Naive thymus-derived CD4-positive, alpha-beta T cell (primary cell): ENCODE measurements around the gene EFHD1. TPM values are rescaled to one million over a fixed set of nuclear protein-coding genes. Genes with fewer than 3 reads are reported as not detected.
"Not testable (repeated sequence)": the region's sequence is repeated elsewhere in the genome, so short reads cannot be mapped to it uniquely, and the experiment has no call there.

Experiments used
- ATAC-seq: fragments of 150-1000 bp; cut with Tn5 transposase; 2 replicates; pipeline ENCODE4 v1.10.0; 2021; ENCODE audit warnings: mild to moderate bottlenecking, moderate library complexity
- CTCF ChIA-PET: fragments of 350-600 bp; sonication (Branson Sonifier 250); formaldehyde crosslinking; loops from one replicate; lab custom pipeline; 2021; ENCODE audit warnings: antibody characterized with exemption; lab: Charles Lee
- POLR2A ChIA-PET: fragments of 350-600 bp; sonication (Branson Sonifier 250); formaldehyde crosslinking; loops from one replicate; lab custom pipeline; 2021; ENCODE audit warnings: antibody characterized with exemption, inconsistent platforms; lab: Charles Lee
- DNase-seq, 9 donors: peaks; one replicate each; pipeline versions ENCODE4 v3.0.0 to v3.0.0-alpha.2; 2020 to 2022; ENCODE audit warnings: mixed read lengths in 1 of 9
- H3K27ac ChIP-seq: one replicate; pipeline ENCODE4 v1.7.0; 2013; ENCODE audit warnings: mild to moderate bottlenecking, low read depth, low read length, moderate library complexity
- H3K27me3 ChIP-seq, 2 donors: one replicate each; pipeline ENCODE4 v1.7.0; 2013; ENCODE audit warnings: low read length in 2 of 2, mild to moderate bottlenecking in 2 of 2, moderate library complexity in 2 of 2; ENCODE audit not compliant: control insufficient read depth in 2 of 2, insufficient read depth in 2 of 2
- H3K36me3 ChIP-seq, 3 experiments: 1 replicate in 2 of 3; 2 replicates in 1 of 3; pipeline ENCODE4 v1.7.0; 2013; ENCODE audit warnings: low read length in 3 of 3, mild to moderate bottlenecking in 3 of 3, moderate library complexity in 1 of 3; ENCODE audit not compliant: insufficient read depth in 3 of 3, control insufficient read depth in 2 of 3
- H3K4me1 ChIP-seq, 2 donors: one replicate each; pipeline ENCODE4 v1.7.0; 2013; ENCODE audit warnings: low read length in 2 of 2, mild to moderate bottlenecking in 2 of 2, moderate library complexity in 1 of 2; ENCODE audit not compliant: control insufficient read depth in 2 of 2, insufficient read depth in 2 of 2
- H3K4me3 ChIP-seq: 2 replicates; pipeline ENCODE4 v1.7.0; 2013; ENCODE audit warnings: mild to moderate bottlenecking, low read length
- H3K9me3 ChIP-seq, 3 experiments: 1 replicate in 2 of 3; 2 replicates in 1 of 3; pipeline ENCODE4 v1.7.0; 2013; ENCODE audit warnings: low read length in 3 of 3; ENCODE audit not compliant: control insufficient read depth in 2 of 3
- H3K27ac Mint-ChIP-seq, 9 donors: one replicate each; pipeline ENCODE4 v1.8.0; 2020 to 2022; ENCODE audit warnings: mixed read lengths in 9 of 9, mild to moderate bottlenecking in 8 of 9, moderate library complexity in 5 of 9, inconsistent platforms in 2 of 9
- H3K27me3 Mint-ChIP-seq, 5 donors: one replicate each; pipeline ENCODE4 v1.8.0; 2021 to 2022; ENCODE audit warnings: mixed read lengths in 5 of 5, mild to moderate bottlenecking in 1 of 5
- H3K36me3 Mint-ChIP-seq, 5 donors: one replicate each; pipeline ENCODE4 v1.8.0; 2020 to 2022; ENCODE audit warnings: mixed read lengths in 5 of 5, mild to moderate bottlenecking in 3 of 5, inconsistent platforms in 1 of 5
- H3K4me1 Mint-ChIP-seq, 7 donors: one replicate each; pipeline ENCODE4 v1.8.0; 2020 to 2022; ENCODE audit warnings: mixed read lengths in 7 of 7, mild to moderate bottlenecking in 3 of 7, inconsistent platforms in 1 of 7
- H3K4me3 Mint-ChIP-seq, 10 donors: one replicate each; pipeline ENCODE4 v1.8.0; 2020 to 2022; ENCODE audit warnings: mild to moderate bottlenecking in 10 of 10, mixed read lengths in 10 of 10, moderate library complexity in 6 of 10, inconsistent platforms in 2 of 10
- H3K9me3 Mint-ChIP-seq, 11 donors: one replicate each; pipeline ENCODE4 v1.8.0; 2020 to 2022; ENCODE audit warnings: mixed read lengths in 11 of 11, mild to moderate bottlenecking in 4 of 11, inconsistent platforms in 1 of 11, moderate library complexity in 1 of 11
- intact Hi-C, 2 donors: fragments of 100-400 bp; cut with micrococcal nuclease; formaldehyde crosslinking; loops; one replicate each; pipeline ENCODE4 v1.15.1; 2023
- polyA plus RNA-seq, 2 donors: library from polyadenylated mRNA; unstranded; fragments of 300-500 nt; fragmentation: Illumina TruSeq; gene quantifications; one replicate each; pipeline ENCODE4 v1.2.3, GENCODE V29; 2021
- total RNA-seq, 6 experiments: library from RNA in 5 of 6; stranded (reverse) in 5 of 6; gene quantifications; 1 replicate in 5 of 6; 2 replicates in 1 of 6; pipeline ENCODE4 v1.2.3 and lab custom pipeline; 2021 to 2026

EFHD1 gene
- total and polyA plus RNA-seq, 7 experiments from 2014 or later, result 0.70 to 4.4 (median 2.2) TPM

GRCh38 chr2:232699110-232699509 lies 65.7 kb downstream of the EFHD1 start:
- ChIA-PET CTCF (no interaction called here), POLR2A (interaction anchor here (1.0 kb wide), 1 partner anchor 23 kb away, joined by 3 read pairs; no protein-coding TSS in a partner anchor)
- H3K4me3 ChIP-seq, result no peak overlapping the region
- H3K27me3 Mint-ChIP-seq, result peaks cover 0 to 8% (median 0%) of the 10 kb centered on the region in 5 donors
- ATAC-seq (no peak), DNase-seq (no peak)
- peaks cover 0 to 12% (median 7%) of the 10 kb centered on the region in 3 experiments for H3K36me3 ChIP-seq
- peak overlapping the region in 8 of 9 donors; percentile 22 to 96 (median 82) for H3K27ac Mint-ChIP-seq
- peaks cover 35 to 37% of the 10 kb centered on the region in 2 donors for H3K4me1 ChIP-seq
- H3K9me3 ChIP-seq, result no peaks in the 10 kb centered on the region
- peak overlapping the region; percentile 61 to 98 (median 92) for H3K4me3 Mint-ChIP-seq
- peaks cover 0 to 10% (median 4%) of the 10 kb centered on the region in 11 donors for H3K9me3 Mint-ChIP-seq
- peaks cover 0 to 23% (median 20%) of the 10 kb centered on the region in 5 donors for H3K36me3 Mint-ChIP-seq
- H3K27ac ChIP-seq, result no peak overlapping the region
- H3K27me3 ChIP-seq, result no peaks in the 10 kb centered on the region
- intact Hi-C loops, result loop anchor here (5.0 to 10.0 kb wide), 5 partner anchors 92 to 568 kb away; partner anchors contain the start of gene INPP5D (in 1 of the 2)
- H3K4me1 Mint-ChIP-seq, result peaks cover 25 to 57% (median 48%) of the 10 kb centered on the region in 7 donors

DNA sequence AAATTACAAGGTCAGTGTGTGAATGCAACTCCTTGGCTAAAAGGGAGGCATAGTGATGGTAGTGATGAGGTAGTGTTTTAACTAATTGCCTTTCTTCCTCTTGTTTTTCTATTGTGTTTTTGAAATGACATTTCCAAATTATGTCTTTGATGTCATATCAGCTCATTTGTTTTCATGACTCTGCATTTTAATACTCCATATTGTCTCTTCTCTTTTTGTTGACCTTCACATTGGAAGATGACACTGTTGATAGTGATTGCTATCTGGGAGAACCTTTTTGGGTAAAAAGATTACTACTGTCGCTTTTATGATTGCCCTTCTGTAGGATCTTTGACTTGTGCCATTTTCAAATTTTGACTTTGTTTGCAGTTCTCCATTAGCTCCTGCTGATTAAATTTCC lies 66.8 kb downstream of the EFHD1 start:
- Mint-ChIP-seq H3K4me3 (peak overlapping the region; percentile 16 to 95 (median 73)), H3K27me3 (peaks cover 0 to 3% (median 0%) of the 10 kb centered on the region in 5 donors)
- POLR2A ChIA-PET, result interaction anchor here (0.6 kb wide), 1 partner anchor 45 kb away, joined by 3 read pairs; no protein-coding TSS in a partner anchor

GRCh38 chr2:232707076-232707475 lies 73.7 kb downstream of the EFHD1 start:
- ChIA-PET POLR2A (no interaction called here), CTCF (no interaction called here)
- H3K27me3 Mint-ChIP-seq, result no peaks in the 10 kb centered on the region
- intact Hi-C loops, result no loop called here
- Histone ChIP-seq H3K27ac (no peak overlapping the region), H3K27me3 (no peaks in the 10 kb centered on the region), H3K9me3 (no peaks in the 10 kb centered on the region), H3K4me3 (no peak overlapping the region), H3K36me3 (peaks cover 0 to 23% (median 17%) of the 10 kb centered on the region in 3 experiments), H3K4me1 (no peaks in the 10 kb centered on the region)
- H3K4me3 Mint-ChIP-seq, result no peak overlapping the region
- no peak for DNase-seq
- no peaks in the 10 kb centered on the region for H3K9me3 Mint-ChIP-seq
- H3K27ac Mint-ChIP-seq, result no peak overlapping the region
- no peak for ATAC-seq
- H3K4me1 Mint-ChIP-seq, result peaks cover 10 to 39% (median 28%) of the 10 kb centered on the region in 7 donors
- H3K36me3 Mint-ChIP-seq, result peaks cover 0 to 43% (median 30%) of the 10 kb centered on the region in 5 donors

More for the DNA sequence above, 66.8 kb downstream of the EFHD1 start:
- H3K4me1 Mint-ChIP-seq, result peaks cover 27 to 63% (median 52%) of the 10 kb centered on the region in 7 donors
- H3K36me3 Mint-ChIP-seq, result peaks cover 0 to 31% (median 25%) of the 10 kb centered on the region in 5 donors
- Histone ChIP-seq H3K4me1 (peaks cover 35 to 37% of the 10 kb centered on the region in 2 donors), H3K4me3 (no peak overlapping the region), H3K36me3 (peaks cover 0 to 17% (median 10%) of the 10 kb centered on the region in 3 experiments), H3K27me3 (no peaks in the 10 kb centered on the region), H3K9me3 (no peaks in the 10 kb centered on the region), H3K27ac (no peak overlapping the region)
- H3K9me3 Mint-ChIP-seq, result peaks cover 0 to 5% (median 0%) of the 10 kb centered on the region in 11 donors
- H3K27ac Mint-ChIP-seq, result peak overlapping the region in 6 of 9 donors; percentile 0 to 82 (median 28)
- ATAC-seq (no peak), DNase-seq (no peak)
- CTCF ChIA-PET, result interaction anchor here (1.5 kb wide), 1 partner anchor 12 kb away, joined by 4 read pairs; no protein-coding TSS in a partner anchor
- intact Hi-C loops, result no loop called here

DNA sequence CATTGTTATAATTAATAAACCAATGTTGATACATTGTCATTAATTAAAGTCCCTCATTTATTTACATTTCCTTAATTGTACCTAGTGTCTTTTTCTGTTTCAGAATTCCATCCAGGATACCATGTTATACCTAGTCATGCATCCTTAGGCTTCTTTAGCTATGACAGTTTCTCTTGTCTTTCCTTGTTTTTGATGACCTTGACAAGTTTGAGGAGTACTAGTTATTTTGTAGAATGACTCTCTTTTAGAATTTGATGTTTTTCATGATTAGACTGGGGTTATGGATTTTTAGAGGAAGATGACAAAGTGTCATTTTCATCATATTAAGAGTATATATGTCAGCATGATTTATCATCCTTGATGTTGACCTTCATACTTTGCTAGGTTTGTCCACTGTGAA lies 80.1 kb downstream of the EFHD1 start:
- H3K36me3 Mint-ChIP-seq, result peaks cover 0 to 50% (median 44%) of the 10 kb centered on the region in 5 donors
- intact Hi-C loops, result no loop called here
- peaks cover 17 to 52% (median 38%) of the 10 kb centered on the region in 7 donors for H3K4me1 Mint-ChIP-seq
- Histone ChIP-seq H3K27me3 (no peaks in the 10 kb centered on the region), H3K27ac (no peak overlapping the region), H3K4me3 (no peak overlapping the region), H3K4me1 (no peaks in the 10 kb centered on the region), H3K36me3 (peaks cover 0 to 17% (median 4%) of the 10 kb centered on the region in 3 experiments), H3K9me3 (no peaks in the 10 kb centered on the region)
- POLR2A ChIA-PET, result interaction anchor here (0.7 kb wide), 1 partner anchor 1614 kb away, joined by 5 read pairs; no protein-coding TSS in a partner anchor
- no peaks in the 10 kb centered on the region for H3K27me3 Mint-ChIP-seq
- CTCF ChIA-PET, result interaction anchor here (0.7 kb wide), 1 partner anchor 29 kb away, joined by 3 read pairs; no protein-coding TSS in a partner anchor
- no peak for DNase-seq
- peak overlapping the region in 1 of 10 donors; percentile 53 for H3K4me3 Mint-ChIP-seq
- peak overlapping the region in 1 of 9 donors; percentile 9 for H3K27ac Mint-ChIP-seq
- ATAC-seq, result no peak
- peaks cover 0 to 5% (median 0%) of the 10 kb centered on the region in 11 donors for H3K9me3 Mint-ChIP-seq

DNA sequence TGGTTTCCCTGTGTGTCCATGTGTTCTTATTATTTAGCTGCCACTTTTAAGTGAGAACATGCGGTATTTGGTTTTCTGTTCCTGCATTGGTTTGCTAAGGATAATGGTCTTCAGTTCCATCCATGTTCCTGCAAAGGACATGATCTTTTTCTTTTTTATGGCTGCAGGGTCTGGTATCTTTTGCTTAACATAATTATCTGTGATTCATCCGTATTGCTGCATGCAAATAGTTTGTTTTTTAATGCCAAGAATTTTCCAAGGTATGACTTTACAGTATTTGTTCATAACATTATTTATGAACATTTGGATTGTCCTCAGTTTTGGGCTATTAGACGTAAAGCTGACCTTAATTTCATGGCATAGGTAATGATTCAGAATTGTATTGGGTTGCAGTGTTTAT lies 81.6 kb downstream of the EFHD1 start:
- Mint-ChIP-seq H3K4me3 (peak overlapping the region in 2 of 10 donors; percentile 8 to 17), H3K27me3 (no peaks in the 10 kb centered on the region), H3K27ac (peak overlapping the region in 2 of 9 donors; percentile 5 to 59), H3K36me3 (peaks cover 6 to 64% (median 57%) of the 10 kb centered on the region in 5 donors), H3K4me1 (peaks cover 22 to 65% (median 51%) of the 10 kb centered on the region in 7 donors), H3K9me3 (peaks cover 0 to 7% (median 0%) of the 10 kb centered on the region in 11 donors)
- Histone ChIP-seq H3K36me3 (peaks cover 0 to 23% (median 4%) of the 10 kb centered on the region in 3 experiments), H3K9me3 (no peaks in the 10 kb centered on the region), H3K4me1 (no peaks in the 10 kb centered on the region), H3K27me3 (no peaks in the 10 kb centered on the region), H3K4me3 (no peak overlapping the region), H3K27ac (no peak overlapping the region)
- ChIA-PET CTCF (no interaction called here), POLR2A (no interaction called here)
- no peak for ATAC-seq
- intact Hi-C loops, result no loop called here
- no peak for DNase-seq

DNA sequence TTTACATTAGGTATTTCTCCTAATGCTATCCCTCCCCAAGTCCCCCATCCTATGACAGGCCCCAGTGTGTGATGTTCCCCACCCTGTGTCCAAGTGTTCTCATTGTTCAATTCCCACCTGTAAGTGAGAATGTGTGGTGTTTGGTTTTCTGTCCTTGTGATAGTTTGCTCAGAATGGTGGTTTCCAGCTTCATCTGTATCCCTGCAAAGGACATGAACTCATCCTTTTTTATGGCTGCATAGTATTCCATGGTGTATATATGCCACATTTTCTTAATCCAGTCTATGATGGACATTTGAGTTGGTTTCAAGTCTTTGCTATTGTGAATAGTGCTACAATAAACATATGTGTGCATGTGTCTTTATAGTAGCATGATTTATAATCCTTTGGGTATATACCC lies 86.7 kb downstream of the EFHD1 start:
- H3K27ac ChIP-seq, DNase-seq, POLR2A ChIA-PET, H3K9me3 ChIP-seq, H3K4me1 ChIP-seq, H3K9me3 Mint-ChIP-seq, H3K27me3 ChIP-seq, H3K27ac Mint-ChIP-seq, H3K4me3 ChIP-seq, intact Hi-C loops, ATAC-seq, H3K27me3 Mint-ChIP-seq, H3K4me3 Mint-ChIP-seq: not testable (repeated sequence)
- CTCF ChIA-PET, result interaction anchor here (1.2 kb wide), 1 partner anchor 9 kb away, joined by 3 read pairs; no protein-coding TSS in a partner anchor
- Mint-ChIP-seq H3K36me3 (peaks cover 12 to 75% (median 59%) of the 10 kb centered on the region in 5 donors), H3K4me1 (peaks cover 38 to 65% (median 56%) of the 10 kb centered on the region in 7 donors)
- peaks cover 0 to 27% (median 3%) of the 10 kb centered on the region in 3 experiments for H3K36me3 ChIP-seq
